Activated CD4-positive, alpha-beta T cell treated with anti-CD3 and anti-CD28 coated beads for 1 hour (primary cell): ENCODE data around the gene VIL1.
A peak's percentile ranks its signal among the peaks of the same experiment; 100 is the strongest.

ENCODE experiments used
- DNase-seq: peaks from one replicate; pipeline ENCODE4 v3.0.0-alpha.2; 2020

VIL1 gene

DNA sequence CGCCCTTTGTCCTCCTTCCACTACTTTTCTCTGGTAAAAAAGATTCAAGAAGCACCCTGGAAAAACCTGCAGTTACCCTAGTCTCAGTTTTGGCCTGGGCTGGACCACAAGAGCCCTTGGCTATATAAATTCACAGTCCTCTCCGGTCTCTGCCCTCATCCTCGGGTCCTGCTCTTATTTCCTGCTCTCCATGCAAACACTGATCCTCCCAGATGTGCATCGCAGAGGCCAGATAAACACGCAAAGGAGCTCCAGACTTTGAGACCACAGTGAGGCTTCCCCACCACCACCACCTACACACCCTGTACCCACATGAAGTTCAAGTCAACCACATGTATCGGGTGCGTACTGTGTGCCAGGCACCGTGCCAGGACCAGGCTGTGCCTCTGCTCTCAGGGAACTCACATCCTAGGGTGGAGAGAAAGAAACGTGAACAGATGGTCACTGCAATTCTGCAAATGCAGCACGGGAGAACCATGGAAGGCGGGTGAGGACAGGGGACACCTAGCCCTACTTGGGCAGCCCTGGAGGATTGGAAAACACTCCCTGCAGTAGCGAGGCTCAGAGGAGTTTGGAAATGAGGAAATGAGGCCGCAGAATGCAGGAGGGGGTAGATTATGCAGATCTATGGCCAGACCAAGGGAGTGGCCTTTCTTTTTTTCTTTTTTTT, 11.8 kb upstream of the VIL1 start:
- DNase-seq, result peak; percentile 51

DNA sequence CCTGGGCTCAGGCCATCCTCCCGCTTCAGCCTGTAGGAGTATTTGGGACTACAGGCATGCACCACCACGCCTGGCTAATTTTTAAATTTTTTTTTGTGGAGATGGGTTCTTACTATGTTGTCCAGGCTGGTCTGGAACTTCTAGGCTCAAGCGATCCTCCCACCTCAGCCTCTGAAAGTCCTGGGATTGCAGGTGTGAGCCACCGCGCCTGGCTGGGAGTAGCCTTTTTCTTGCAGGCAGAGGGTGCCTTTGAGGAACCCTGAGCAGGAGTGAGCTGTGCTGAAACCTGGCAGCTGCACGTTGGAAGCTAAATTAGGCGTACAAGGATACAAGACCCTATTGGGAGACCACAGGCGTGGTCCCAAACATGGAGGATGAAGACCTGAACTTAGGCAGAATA, 11.2 kb upstream of the VIL1 start:
- no peak for DNase-seq

DNA sequence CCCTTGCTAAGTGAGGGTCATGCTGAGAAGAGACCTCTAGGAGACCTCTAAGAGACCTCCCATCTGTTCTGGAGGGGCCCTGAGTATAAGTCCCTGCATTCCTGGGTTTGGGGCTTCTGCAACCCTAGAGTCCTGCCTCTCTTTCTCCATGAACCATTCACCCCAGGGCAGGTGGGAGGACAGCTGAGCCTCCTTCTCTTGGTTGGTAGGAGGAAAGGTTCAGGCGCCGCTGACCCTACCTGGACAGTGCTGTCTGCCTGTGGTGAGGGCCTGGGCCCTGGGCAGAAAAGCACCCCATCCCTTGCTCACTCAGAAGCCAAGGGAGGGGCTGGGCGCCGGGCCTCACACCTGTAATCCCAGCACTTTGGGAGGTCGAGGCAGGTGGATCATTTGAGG, 604 bp upstream of the VIL1 start:
- DNase-seq, result no peak

DNA sequence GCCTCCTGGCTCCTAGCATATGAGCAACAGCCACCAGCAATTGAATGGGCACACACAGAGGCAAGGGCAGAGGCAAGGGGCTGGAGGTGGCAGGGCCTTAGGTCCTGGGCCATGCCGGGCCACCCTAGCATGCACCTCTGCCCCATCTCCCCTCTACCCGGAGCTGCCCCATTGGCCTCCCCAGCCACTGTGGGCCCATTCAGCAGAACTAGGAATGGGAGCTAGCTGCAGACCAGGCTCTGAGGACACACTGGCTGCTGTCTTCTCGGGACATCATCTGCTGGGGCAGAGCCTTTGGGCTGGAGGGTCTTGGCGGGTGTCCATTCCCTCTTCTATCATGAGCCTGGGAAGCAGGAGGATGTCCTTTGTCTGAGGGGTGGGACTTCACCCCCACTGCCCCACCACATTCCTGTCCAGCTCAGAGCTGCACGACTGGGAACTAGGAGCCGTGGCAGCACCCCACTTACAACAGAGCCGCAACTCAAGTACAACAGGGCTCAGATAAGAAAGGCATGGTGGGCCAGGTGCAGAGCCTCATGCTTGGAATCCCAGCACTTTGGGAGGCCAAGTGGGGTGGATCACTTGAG, 800 bp downstream of the VIL1 start:
- DNase-seq, result no peak

DNA sequence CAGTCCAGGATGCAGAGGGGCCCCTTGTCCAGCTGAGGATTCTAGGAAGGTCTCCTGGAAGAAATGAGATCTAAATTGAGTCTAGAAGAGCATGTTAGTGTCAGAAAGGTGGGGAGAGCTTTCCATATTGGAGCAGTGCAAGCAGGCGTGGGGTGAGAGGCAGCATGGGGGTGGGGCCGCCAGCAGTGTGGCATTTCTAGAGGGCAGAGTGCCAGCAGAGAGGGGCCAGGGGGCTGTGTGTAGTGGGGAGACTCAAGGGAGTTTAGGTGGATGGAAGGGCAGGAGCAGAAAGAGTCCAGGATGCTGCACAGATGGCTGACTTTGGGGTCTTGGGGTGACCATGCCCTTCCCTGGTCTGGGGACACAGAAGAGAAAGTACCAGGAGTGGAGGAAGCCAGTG, 2.1 kb downstream of the VIL1 start:
- no peak for DNase-seq

DNA sequence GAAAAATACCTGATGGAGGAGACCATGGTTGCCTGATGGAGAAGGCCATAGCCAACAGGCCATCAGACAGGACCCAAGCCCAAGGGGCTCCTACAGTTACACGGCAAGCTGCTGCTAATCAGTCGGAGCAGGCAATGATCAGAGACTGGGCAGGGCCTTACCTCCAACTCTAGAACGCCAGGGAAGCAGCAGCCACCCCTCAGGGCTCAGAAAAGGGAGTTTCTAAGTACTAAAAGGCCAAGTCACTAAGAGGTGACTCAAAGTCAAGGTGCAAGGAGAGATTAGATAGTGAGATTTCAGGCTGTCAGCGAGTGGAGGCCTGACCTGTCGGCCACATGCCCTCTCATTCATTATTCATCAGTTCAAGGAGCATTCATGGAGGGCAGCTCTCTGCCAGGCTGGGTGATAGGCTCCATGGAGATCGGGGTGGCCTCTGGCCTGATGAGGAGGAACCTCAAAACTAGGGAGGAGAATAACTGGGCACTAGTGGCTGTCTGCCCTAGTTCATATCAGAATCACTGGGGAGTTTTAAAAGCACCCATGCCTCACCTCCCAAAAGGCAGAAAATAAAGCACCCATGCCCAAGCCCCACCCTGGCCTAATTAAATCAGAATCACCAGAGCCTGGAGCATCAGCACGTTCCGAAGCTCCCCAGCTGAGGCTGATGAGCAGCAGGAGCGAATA, 3.6 kb downstream of the VIL1 start:
- DNase-seq, result no peak

DNA sequence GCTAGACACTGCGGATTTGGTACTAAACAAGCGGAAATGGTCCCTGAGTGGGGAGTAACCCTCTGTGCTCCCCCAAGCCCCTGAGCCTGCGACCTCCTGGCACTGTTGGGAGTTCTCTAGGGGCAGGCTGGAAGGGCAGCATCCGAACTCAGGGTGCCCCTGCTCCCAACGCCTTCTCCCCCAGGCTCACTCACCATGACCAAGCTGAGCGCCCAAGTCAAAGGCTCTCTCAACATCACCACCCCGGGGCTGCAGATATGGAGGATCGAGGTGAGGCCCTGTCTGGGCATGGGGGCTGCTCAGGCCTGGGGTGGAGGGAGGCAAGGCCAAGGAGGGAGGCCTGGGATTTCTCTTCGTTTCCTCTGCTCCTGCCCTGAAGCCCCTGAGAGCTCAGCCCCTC, 4.7 kb downstream of the VIL1 start:
- no peak for DNase-seq

DNA sequence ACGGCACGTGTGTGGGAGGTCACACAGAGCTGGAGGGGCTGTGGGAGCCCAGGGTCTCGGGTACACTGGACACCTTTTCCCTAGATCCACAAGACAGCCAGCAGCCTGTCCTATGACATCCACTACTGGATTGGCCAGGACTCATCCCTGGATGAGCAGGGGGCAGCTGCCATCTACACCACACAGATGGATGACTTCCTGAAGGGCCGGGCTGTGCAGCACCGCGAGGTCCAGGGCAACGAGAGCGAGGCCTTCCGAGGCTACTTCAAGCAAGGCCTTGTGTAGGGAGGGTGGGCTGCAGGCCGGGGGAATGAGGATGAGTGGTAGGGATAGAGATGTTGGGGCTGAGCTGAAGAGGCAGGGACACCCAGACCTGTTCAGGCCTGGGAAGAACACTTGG, 6.6 kb downstream of the VIL1 start:
- no peak for DNase-seq

DNA sequence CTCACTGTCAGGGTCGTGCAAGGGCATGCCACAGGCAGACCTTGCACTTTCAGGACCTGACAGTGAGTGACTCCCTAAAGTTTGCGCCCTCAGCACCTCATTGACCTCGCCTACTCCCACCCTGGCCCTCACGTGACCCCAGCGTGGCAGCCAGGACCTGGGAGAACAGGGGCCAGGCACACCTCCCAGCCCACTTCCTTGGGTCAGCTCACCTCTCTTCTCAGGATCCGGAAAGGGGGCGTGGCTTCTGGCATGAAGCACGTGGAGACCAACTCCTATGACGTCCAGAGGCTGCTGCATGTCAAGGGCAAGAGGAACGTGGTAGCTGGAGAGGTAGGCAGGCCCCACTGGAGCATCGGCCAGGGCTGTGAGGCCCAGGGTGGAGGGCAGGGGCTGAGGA, 8.8 kb downstream of the VIL1 start:
- no peak for DNase-seq

DNA sequence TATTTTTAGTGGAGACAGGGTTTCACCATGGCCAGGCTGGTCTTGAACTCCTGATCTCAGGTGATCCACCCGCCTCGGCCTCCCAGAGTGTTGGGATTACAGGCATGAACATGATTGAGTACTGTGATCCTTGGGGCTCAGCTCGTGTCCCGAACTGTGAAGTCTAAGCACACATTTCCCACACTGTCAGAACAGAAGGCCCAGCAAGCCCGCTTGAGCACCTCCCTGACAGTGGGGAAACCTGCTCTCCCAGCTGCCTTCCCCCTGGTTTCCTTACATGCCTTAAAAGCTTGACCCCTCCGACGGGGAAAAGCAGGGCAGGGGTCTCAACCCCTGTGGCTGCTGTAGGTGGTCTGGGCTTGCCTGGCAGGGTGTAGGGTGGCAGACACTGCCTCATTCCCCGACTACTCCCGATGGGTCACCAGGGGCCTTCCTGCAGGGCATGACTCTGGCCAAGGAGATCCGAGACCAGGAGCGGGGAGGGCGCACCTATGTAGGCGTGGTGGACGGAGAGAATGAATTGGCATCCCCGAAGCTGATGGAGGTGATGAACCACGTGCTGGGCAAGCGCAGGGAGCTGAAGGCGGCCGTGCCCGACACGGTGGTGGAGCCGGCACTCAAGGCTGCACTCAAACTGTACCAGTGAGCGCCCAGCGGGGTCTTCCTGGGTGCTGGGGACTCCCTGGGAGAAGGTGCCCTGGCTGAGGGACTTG, 10.1 kb downstream of the VIL1 start:
- DNase-seq, result no peak

DNA sequence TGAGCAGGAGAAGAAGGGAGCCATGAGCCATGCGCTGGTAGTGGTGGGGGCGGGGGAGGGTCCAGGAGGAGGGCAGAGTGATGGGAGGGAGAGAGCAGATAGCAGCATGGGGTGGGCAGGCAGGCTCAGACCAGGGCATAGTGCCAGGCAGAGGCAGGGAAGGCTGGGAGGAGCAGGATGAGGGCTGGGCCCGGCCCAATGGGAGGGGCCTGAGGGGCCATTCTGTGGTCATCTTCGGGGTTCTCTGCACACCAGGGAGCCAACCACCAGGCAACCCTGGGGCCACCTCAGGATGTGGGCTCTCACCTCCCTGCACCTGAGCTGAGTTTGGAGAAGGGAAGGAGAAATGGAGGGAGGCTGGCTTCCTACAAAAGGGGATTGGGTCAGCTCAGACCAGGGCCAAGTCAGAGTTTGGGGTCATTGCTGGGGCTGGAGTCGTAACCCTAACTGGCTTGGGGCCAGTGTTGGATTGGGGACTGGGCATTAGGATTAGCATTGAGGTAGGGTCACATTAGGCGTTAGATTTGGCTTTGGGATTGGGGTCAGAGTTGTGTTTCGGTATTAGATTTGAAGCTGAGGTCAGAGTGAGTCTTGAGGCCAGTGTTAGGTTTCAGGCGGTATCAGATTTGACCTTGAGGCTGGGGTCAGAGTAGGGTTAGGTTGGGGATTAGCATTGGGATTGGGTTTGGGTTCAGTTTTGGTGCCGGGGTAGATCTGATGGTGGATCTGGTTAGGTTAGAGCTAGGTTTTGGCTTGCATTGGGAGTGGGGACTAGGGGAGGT, 11.2 kb downstream of the VIL1 start:
- no peak for DNase-seq

DNA sequence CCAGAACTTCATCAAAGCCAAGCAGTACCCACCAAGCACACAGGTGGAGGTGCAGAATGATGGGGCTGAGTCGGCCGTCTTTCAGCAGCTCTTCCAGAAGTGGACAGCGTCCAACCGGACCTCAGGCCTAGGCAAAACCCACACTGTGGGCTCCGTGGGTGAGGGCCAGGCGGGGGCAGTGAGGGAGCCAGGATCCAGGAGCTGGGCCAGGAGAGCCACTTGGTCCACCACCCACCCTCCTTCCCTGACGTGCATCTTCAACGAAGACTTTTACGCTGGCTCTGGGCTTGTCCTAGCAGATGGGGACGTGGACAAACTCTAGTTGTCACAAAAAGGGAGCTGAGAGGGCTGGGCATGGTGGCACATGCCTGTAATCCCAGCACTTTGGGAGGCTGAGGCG, 11.8 kb downstream of the VIL1 start:
- DNase-seq, result no peak

DNA sequence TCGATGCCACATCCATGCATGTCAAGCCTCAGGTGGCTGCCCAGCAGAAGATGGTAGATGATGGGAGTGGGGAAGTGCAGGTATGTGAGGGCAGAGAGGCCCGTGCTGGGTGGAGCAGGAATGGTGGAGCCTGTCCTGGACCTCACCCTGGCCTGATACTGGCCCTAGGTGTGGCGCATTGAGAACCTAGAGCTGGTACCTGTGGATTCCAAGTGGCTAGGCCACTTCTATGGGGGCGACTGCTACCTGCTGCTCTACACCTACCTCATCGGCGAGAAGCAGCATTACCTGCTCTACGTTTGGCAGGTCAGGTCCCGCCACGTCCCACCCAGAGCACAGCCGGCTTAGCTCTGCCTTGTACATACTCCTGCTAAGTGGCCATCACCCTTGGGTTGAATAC, 13.0 kb downstream of the VIL1 start:
- DNase-seq, result no peak

DNA sequence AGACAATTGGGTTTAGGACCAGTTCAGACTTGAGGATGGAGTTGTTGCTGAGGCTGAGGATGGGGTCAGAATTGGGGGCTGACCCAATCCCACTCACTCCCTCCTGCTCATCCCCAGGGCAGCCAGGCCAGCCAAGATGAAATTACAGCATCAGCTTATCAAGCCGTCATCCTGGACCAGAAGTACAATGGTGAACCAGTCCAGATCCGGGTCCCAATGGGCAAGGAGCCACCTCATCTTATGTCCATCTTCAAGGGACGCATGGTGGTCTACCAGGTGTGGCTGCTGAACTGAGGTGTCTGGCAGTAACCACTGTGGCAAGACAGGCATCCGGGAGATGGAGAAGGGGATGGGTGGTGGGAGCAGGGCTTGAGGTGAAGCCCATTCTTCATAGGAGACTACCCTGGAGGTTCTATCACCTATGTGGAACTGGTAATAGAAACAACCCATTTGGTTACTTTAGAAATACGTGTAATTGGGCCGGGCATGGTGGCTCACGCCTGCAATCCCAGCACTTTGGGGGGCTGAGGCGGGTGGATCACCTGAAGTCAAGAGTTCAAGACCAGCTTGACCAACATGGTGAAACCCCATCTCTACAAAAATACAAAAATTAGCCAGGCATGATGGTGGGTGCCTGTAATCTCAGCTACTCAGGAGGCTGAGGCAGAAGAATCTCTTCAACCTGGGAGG, 13.9 kb downstream of the VIL1 start:
- DNase-seq, result no peak

DNA sequence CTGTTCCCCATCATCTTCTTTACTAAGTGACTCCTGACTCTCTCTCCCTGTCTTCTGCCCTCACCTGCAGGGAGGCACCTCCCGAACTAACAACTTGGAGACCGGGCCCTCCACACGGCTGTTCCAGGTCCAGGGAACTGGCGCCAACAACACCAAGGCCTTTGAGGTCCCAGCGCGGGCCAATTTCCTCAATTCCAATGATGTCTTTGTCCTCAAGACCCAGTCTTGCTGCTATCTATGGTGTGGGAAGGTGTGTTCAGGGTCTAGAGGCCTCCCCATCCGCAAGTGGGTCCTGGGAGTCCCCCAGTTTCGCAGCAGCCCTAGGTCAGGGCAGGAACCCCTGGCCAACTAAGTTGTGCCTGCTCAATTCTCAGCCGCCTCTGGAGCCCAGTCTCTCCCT, 15.5 kb downstream of the VIL1 start:
- no peak for DNase-seq

DNA sequence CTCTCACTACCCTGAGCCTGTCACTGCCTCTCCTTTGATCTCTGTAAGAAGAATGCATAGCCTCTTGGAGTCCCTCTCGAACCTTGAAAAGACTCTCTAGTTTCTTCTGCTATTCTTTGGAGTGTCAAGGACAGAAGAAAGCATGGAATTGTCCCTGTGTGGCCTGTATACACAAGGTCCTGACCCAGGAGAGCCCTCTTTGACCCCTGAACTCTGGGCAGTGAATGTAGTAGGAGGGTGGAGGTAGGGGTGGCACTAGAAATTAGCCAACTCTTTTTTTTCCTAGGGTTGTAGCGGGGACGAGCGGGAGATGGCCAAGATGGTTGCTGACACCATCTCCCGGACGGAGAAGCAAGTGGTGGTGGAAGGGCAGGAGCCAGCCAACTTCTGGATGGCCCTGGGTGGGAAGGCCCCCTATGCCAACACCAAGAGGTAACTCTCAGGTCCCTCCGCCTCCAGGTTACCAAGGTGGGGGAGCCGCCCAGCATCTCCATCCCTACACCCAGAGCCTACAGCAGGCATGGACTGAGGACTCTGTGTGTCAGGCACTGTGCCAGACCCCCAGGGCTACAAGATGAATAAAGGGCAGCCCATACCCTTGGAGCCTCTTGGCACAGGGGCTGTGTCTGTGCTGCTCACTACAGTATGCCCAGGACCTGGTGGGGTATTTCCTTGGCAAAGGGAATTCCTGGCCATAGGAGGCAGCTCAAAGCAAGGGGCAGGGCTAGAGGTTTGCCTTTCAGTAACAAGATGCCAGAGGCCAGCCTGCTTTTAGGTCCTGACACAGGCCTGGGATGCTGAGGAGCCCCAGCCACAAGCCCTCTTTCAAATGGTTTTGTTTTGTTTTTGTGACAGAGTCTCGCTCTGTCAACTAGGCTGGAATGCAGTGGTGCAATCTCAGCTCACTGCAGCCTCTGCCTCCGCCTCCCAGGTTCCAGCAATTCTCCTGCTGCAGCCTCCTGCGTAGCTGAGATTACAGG, 16.4 kb downstream of the VIL1 start:
- DNase-seq, result no peak

DNA sequence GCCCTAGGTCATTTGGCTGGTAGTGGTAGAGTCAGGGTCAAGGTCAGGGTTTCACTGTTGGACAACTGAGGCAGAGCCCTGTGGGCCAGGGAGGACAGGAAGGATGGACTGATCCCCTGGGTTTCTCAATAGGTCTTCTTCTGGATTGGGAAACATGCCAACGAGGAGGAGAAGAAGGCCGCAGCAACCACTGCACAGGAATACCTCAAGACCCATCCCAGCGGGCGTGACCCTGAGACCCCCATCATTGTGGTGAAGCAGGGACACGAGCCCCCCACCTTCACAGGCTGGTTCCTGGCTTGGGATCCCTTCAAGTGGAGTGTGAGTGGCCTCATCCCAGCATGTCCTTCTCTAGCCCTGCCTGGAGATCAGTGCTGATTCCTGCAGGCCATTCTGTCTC, 18.1 kb downstream of the VIL1 start:
- no peak for DNase-seq

DNA sequence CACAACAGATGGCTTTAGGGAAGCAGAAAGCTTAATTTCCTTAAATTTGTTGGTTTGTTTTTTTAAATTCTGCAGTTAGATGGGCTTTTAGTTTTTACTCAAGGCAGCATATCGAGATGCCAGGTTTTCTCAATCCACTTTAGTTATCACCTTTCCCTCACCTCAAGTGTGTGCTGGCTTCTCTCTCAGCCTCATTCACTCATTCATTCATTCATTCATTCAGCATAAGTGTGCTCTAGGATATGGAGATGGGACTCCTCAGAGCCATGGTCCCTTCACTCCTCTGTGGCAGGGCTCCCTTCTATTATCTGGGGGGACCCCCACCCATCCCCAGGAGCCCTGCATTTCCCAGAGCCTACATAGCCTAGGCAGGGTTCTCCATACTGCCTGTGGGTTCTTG, 19.0 kb downstream of the VIL1 start:
- DNase-seq, result no peak

DNA sequence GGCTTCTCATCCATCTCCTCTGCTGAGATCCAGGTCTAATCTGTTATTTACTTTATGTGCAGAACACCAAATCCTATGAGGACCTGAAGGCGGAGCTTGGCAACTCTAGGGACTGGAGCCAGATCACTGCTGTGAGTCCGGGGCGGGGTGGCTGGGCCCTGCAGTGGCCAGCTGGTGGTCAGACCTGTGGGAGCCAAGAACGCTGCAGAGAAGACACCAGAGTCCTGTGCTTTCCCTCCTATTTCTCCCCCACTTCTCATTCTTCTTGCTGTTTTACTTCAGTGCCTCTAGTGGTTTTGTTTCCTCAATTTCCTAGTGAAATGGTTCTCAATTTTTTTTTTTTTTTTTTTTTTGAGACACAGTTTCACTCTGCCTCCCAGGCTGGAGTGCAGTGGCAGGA, 19.7 kb downstream of the VIL1 start:
- DNase-seq, result no peak

DNA sequence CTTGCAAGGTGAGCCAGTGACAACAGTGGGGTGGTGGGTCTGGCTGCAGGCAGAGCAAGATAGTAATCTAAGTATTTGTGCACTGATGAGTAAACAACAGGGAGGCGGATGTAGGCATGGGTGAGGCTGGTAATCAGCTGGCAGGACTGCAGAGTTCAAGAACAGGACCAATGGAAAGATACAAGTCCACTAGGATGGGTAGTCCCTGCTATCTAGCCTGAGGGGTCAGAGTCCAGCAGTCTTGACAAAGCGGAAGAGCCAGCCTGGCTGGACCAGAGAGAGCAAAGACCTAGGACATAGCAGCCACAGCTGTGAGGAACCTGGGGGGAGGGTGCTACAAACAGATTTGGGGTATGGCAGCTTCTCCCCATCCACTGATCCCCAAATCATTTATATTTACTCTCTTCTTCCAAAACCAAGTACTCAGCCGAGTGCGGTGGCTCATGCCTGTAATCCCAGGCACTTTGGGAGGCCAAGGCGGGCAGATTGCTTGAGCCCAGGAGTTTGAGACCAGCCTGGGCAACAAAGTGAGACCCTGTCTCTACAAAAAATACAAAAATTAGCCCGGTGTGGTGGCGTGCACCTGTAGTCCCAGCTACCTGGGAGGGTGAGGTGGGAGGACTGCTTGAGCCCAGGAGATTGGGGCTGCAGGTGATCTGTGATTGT, 25.9 kb downstream of the VIL1 start:
- DNase-seq, result no peak

DNA sequence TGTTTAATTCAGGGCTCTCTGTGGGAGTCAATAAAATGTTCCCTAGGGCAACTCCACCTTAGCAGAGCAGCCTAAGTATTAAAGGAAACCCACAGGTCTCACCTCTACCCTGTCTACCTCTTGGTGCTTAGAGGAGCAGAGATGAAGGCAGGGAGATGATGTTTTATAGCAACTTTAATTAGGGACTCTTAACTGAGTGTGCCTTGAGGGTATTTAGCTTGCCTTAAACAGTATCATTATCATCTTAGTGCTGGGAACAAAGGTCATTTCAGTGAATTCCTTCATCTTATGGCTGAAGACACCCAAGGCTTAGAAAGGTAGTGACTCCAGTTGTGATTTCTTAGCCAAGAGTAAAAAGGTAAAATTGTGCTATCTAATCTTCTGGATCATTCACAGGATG, 26.7 kb downstream of the VIL1 start:
- DNase-seq, result no peak
